Posterior vena cava (tissue), 2 donors: ENCODE data around the gene TRIM74. TPM values are rescaled to one million over a fixed set of nuclear protein-coding genes. Genes with fewer than 3 reads are reported as not detected.
A peak's percentile ranks its signal among the peaks of the same experiment; 100 is the strongest.
"Not testable (repeated sequence)": the region's sequence is repeated elsewhere in the genome, so short reads cannot be mapped to it uniquely, and the experiment has no call there.

Source experiments
- DNase-seq: peaks from one replicate; pipeline ENCODE4 v3.0.0-alpha.2; 2020; ENCODE audit warnings: low spot score
- intact Hi-C, 2 donors: fragments of 100-400 bp; cut with DNase I; formaldehyde crosslinking; loops; one replicate each; pipeline versions ENCODE4 v1.14.1 to v1.14.2; 2022 to 2023
- long read RNA-seq, 2 donors: library from polyadenylated mRNA; unstranded; transcript quantifications; one replicate each; pipeline ENCODE4 v2.0.0, GENCODE V29; 2020 to 2021
- total RNA-seq, 2 donors: library from RNA; stranded (reverse); fragmentation: NEBNext Ultra II Directional; extraction: Animal tissue kit (Norgen Biotek cat#: 25700); gene quantifications; one replicate each; pipeline ENCODE4 v1.2.1, GENCODE V29; 2021
- donor health status: DM: yes; HTN: yes; CAD: no.
- donor health status: DM: yes; HTN: yes; CAD: no.

The TRIM74 gene
- under 1 TPM in 1 of 2 donors, not detected in 1; 0.33 TPM for total RNA-seq
- long read RNA-seq, donor 1, partial matches to known transcripts, result 0 of 1 reads
- long read RNA-seq, donor 1, other reads (novel, unspliced or antisense), result 1 of 1 reads
- long read RNA-seq, donor 2, result 0 reads

DNA sequence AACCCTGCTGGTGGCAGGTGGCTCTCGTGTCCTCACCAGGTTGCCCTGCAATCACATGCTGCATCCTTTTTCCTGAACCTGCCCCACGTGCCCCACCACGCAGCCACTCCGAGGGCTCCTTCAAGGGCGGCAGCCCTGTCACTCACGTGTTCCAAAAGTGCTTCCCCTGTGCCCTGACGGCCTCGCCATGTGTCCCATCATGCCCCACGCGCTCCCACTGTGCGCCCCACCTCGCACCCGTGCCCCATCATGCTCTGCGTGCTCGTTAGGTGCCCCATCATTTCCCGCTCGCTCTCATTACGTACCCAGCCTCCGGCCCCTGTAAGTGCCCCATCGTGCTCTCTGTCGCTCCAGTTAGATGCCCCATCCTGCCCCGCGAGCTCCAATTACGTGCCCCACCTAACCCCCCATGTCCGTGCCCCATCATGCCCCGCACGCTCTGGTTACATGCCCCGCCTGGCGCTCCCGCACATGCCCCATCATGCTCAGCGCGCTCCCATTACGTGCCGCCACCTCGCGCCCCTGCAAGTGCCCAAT, at the start of gene TRIM74:
Gene TRIM74 (minus strand): TSS at position 487 of the 537 bp plus-strand sequence. CDS start 3,309 bp downstream, outside the sequence.
- intact Hi-C loops, DNase-seq: not testable (repeated sequence)

- DNase-seq, result peak; percentile 44
- intact Hi-C loops, result not testable (repeated sequence)
These were observed 37.2 kb upstream of the TRIM74 start for GRCh38 chr7:73006491-73006890.

GRCh38 chr7:73005693-73006447, 36.6 kb upstream of the TRIM74 start:
- intact Hi-C loops, result not testable (repeated sequence)

DNA sequence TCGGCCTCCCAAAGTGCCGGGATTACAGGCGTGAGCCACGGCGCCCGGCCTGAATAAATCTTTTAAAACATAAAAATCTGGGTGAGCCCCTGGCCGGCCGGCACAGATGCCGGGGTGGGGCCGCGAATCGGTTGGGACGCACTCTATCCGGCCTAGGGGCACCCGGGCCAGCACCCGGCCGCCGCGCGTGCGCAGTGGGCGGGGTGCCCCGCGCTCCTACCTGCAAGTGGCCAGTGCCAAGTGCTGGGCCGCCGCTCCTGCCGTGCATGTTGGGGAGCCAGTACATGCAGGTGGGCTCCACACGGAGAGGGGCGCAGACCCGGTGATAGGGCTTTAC, 36.1 kb upstream of the TRIM74 start:
- intact Hi-C loops, result not testable (repeated sequence)
- DNase-seq, result peak; percentile 86

More at GRCh38 chr7:73005693-73006447, 36.6 kb upstream of the TRIM74 start:
- DNase-seq, result peak; percentile 94

DNA sequence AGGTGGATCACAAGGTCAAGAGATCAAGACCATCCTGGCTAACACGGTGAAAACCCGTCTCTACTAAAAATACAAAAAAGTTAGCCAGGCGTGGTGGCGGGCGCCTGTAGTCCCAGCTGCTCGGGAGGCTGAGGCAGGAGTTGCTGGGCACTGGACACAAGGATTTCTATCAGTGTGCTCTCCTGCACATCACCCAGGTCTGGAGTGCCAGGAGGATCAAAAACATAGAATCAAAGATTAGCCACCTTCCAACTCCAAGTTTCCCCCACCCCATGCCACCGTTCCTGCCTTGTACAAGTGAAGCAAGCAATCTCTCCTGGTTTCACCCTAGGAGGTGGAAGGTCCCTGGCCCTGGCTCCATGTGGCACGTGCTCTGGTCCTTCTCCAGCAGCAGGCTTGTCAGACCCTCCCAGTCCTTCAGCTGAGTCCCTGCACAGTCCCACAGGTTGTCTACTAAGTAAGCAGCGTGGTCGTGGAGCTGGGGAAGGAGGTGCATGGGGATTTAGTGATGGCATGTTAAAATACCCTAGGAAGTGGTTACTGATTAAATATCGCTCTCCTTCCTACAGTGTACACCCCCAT, 28.7 kb upstream of the TRIM74 start:
- intact Hi-C loops, DNase-seq: not testable (repeated sequence)

GRCh38 chr7:72997447-72997846, 28.2 kb upstream of the TRIM74 start:
- DNase-seq, intact Hi-C loops: not testable (repeated sequence)

- DNase-seq, intact Hi-C loops: not testable (repeated sequence)
These were observed 26.2 kb upstream of the TRIM74 start for GRCh38 chr7:72995484-72995883.

GRCh38 chr7:72990146-72990913, 21.1 kb upstream of the TRIM74 start:
- intact Hi-C loops, result not testable (repeated sequence)
- DNase-seq, result peak; percentile 49

- intact Hi-C loops, result not testable (repeated sequence)
These were observed 12.8 kb upstream of the TRIM74 start for GRCh38 chr7:72982084-72982483.

GRCh38 chr7:72980382-72980781, 11.1 kb upstream of the TRIM74 start:
- intact Hi-C loops, DNase-seq: not testable (repeated sequence)

More at GRCh38 chr7:72982084-72982483, 12.8 kb upstream of the TRIM74 start:
- DNase-seq, result not testable (repeated sequence)

- DNase-seq, intact Hi-C loops: not testable (repeated sequence)
These were observed 7.2 kb upstream of the TRIM74 start for GRCh38 chr7:72976434-72976833.

DNA sequence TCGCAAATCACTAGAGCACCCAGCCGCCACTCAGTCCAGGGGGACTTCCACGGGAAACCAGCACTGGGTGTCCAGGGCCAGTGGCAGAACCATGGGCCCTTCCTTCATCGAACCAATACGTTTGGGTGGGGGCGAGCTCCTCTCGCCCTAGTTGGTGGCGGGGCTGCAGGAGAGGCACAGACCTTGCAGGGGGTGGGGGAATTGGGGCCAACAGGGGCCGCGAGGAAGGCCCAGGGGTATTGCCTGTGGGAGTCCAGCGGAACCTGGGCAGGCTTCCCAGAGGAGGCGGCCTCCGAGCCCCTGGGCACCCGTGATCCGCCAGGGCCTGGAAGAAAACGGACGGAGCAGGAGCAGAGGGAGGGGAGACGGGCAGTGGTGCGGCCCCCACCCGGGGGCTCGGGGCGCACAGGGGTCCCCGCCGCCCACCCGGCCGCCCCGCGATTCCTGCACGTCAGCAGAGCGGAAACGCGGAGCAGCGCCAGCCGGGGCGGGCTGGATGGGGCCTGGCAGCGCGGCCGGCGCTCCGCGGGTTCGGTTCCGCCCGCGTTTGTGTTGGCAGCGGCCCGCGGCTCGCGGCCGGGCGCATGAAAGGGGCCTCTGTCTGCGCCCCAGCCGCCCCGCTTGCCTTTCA, 6.5 kb upstream of the TRIM74 start:
- DNase-seq, result peak; percentile 56

GRCh38 chr7:72974781-72975180, 5.5 kb upstream of the TRIM74 start:
- intact Hi-C loops, DNase-seq: not testable (repeated sequence)

More for the DNA sequence above, 6.5 kb upstream of the TRIM74 start:
- intact Hi-C loops, result not testable (repeated sequence)

- intact Hi-C loops, DNase-seq: not testable (repeated sequence)
These were observed 2.2 kb upstream of the TRIM74 start for GRCh38 chr7:72971505-72971904.

- intact Hi-C loops, DNase-seq: not testable (repeated sequence)
These were observed 422 bp upstream of the TRIM74 start for GRCh38 chr7:72969688-72970087.

GRCh38 chr7:72966892-72967291, 2.4 kb downstream of the TRIM74 start:
- intact Hi-C loops, result not testable (repeated sequence)
- peak; percentile 69 for DNase-seq

DNA sequence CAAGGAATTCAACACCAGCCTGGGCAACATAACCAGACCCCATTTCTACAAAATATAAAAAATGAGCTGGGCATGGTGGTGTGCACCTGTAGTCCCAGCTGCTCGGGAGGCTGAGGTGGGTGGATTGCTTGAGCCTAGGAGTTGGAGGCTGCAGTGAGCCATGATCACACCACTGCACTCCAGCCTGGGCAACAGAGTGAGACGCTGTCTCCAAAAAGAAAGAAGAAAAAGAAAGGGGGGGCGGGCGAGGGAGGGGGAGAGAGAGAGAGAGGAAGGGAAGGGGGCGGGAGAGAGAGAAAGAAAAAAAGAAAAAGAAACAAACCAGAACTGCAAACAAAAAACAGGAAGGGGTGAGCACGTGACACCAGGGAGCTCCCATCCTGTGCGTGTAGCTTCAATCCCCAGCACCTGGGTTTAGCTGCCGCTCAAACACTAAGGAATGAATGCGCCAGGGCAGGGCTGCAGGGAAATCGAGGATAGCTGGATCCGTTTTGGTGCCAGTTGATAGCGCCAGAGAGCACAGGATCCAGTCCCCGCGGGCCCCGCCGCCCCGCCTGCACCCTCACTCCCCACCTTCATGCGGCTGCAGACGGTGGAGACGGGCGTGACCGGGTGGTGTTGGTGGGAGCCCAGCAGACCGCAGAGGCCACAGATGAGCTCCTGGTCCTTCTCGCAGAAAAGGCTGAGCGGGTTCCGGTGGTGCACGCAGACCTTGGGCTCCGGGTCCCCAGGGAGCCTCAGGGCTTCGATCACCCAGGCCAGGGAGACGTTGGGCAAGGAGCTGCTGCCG, 3.9 kb downstream of the TRIM74 start:
- intact Hi-C loops, DNase-seq: not testable (repeated sequence)

DNA sequence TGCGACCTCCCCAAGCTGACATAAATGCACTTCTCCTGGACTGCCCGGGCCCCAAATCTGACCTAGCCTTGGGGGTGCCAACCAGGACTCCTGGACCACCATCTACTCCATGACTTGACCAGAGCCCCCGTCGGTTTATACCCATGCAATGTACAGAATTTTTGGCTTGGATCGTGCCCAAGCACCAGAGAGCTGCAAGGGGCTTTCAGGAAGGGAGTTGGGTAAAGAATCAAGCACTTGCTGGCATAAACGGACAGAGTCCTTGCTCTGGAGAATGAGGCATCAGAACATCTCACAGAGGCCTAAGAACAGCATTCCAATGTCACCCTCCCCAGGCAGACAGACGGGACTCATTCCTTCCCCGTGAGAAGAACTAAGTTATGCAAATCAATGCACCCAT, 6.2 kb downstream of the TRIM74 start:
- intact Hi-C loops, DNase-seq: not testable (repeated sequence)
